Erythroblast (primary cell): ENCODE data around the gene NLRP7.

ENCODE experiments used
- GATA1 ChIP-seq: IDR thresholded peaks from 2 replicates; pipeline ENCODE4 v1.6.1; 2011; ENCODE audit warnings: low read depth, mild to moderate bottlenecking, control low read depth, low read length, moderate library complexity
- POLR2A ChIP-seq: IDR thresholded peaks from 2 replicates; pipeline ENCODE4 v1.6.1; 2011; ENCODE audit warnings: mild to moderate bottlenecking, low read length

DNA sequence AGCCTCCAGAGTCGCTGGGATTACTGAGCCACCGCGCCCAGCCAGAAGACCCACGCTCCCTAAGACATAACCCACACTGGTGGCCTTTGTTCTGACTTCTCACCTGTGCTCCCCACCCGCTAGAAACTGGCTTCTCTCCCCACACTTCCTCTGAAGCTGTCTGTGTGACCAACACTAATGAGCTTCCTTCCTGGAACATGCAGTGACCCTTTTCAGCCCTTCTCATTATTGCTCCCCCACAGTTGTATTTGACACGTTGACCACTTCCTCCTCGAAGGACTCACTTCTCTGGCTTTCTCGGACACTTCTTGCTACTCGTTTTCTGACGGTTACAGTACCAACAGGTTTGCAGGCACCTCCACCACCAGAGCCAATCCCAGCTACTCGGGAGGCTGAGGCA, 30.5 kb downstream of the NLRP7 start:
- no peak for TF ChIP-seq POLR2A
- TF ChIP-seq GATA1: no peak
